Mucosa of descending colon (tissue), 3 donors: Measurements from ENCODE around the gene MDN1. TPM values are rescaled to one million over a fixed set of nuclear protein-coding genes. Genes with fewer than 3 reads are reported as not detected.
"Not testable (repeated sequence)": the region's sequence is repeated elsewhere in the genome, so short reads cannot be mapped to it uniquely, and the experiment has no call there.

ENCODE experiments used
- ATAC-seq: fragments of 200-7000 bp; cut with Tn5 transposase; one replicate; pipeline ENCODE4 v1.9.1; 2020; ENCODE audit warnings: mild to moderate bottlenecking, moderate library complexity
- DNase-seq, 3 donors: peaks; one replicate each; pipeline ENCODE4 v3.0.0-alpha.2; 2020
- H3K36me3 ChIP-seq: fragments of 200-600 bp; one replicate; pipeline ENCODE4 v1.8.0; 2021; ENCODE audit warnings: low read depth, mild to moderate bottlenecking
- H3K4me1 ChIP-seq: fragments of 200-600 bp; one replicate; pipeline ENCODE4 v1.8.0; 2021; ENCODE audit warnings: low read depth, mild to moderate bottlenecking
- H3K4me3 ChIP-seq: fragments of 200-600 bp; one replicate; pipeline ENCODE4 v1.8.0; 2021; ENCODE audit warnings: mild to moderate bottlenecking
- H3K9me3 ChIP-seq: fragments of 200-600 bp; one replicate; pipeline ENCODE4 v1.8.0; 2021; ENCODE audit warnings: mild to moderate bottlenecking
- intact Hi-C, 2 donors: fragments of 100-400 bp; cut with DNase I in 1 of 2; cut with micrococcal nuclease in 1 of 2; formaldehyde crosslinking; loops; one replicate each; pipeline versions ENCODE4 v1.11.0 to v1.11.1; 2022; cut with DNase I, micrococcal nuclease
- total RNA-seq, 3 donors: library from RNA; stranded (reverse); fragmentation: NEBNext Ultra II Directional in 2 of 3; extraction: Animal tissue kit (Norgen Biotek cat#: 25700) in 2 of 3; gene quantifications; one replicate each; pipeline versions ENCODE4 v1.2.1 to v1.2.4, GENCODE V29; 2021 to 2023
- TF ChIP-seq, protein P1 (sequence below): fragments of 200-600 bp; IDR thresholded peaks from one replicate; pipeline ENCODE4 v1.8.0; 2022; ENCODE audit warnings: antibody characterized with exemption, mild to moderate bottlenecking
- donor health status: DM: no; HTN: no; CAD: no; lungs with moderate emphysema.
- donor health status: DM: no; HTN: no; CAD: no.
- donor health status: DM: no; HTN: yes; CAD: no.

Gene MDN1
- total RNA-seq, 3 donors from 2014 or later, result 23.6 to 37.8 (median 32.5) TPM

DNA sequence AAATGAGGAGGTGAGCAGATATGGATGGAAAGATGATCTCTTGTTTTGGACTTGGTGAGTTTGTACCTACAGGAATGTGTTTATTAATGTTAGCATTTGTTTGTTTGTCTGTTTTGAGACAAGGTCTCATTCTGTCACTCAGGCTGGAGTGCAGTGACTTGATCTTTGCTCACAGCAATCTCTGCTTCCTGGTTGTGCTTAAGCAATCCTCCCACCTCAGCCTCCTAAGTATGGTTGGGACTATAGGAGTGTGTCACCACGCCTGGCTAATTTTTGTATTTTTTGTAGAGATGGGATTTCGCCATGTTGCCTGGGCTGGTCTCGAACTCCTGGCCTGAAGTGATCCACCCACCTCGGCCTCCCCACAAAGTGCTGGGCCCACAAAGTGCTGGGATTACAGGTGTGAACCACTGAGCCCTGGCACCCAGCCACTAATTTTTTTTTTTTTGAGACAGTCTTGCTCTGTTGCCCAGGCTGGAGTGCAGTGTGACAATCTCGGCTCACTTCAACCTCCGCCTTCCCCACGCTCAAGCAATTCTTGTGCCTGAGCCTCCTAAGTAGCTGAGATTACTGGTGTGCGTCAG is 17.1 kb upstream of the MDN1 start:
- Histone ChIP-seq H3K4me3 (no peak overlapping the region), H3K9me3 (no peaks in the 10 kb centered on the region), H3K36me3 (no peaks in the 10 kb centered on the region), H3K4me1 (no peaks in the 10 kb centered on the region)
- peak; percentile 72 for ATAC-seq
- TF ChIP-seq, protein P1, sequence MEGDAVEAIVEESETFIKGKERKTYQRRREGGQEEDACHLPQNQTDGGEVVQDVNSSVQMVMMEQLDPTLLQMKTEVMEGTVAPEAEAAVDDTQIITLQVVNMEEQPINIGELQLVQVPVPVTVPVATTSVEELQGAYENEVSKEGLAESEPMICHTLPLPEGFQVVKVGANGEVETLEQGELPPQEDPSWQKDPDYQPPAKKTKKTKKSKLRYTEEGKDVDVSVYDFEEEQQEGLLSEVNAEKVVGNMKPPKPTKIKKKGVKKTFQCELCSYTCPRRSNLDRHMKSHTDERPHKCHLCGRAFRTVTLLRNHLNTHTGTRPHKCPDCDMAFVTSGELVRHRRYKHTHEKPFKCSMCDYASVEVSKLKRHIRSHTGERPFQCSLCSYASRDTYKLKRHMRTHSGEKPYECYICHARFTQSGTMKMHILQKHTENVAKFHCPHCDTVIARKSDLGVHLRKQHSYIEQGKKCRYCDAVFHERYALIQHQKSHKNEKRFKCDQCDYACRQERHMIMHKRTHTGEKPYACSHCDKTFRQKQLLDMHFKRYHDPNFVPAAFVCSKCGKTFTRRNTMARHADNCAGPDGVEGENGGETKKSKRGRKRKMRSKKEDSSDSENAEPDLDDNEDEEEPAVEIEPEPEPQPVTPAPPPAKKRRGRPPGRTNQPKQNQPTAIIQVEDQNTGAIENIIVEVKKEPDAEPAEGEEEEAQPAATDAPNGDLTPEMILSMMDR, result no peak
- intact Hi-C loops, result no loop called here
- DNase-seq, result no peak

DNA sequence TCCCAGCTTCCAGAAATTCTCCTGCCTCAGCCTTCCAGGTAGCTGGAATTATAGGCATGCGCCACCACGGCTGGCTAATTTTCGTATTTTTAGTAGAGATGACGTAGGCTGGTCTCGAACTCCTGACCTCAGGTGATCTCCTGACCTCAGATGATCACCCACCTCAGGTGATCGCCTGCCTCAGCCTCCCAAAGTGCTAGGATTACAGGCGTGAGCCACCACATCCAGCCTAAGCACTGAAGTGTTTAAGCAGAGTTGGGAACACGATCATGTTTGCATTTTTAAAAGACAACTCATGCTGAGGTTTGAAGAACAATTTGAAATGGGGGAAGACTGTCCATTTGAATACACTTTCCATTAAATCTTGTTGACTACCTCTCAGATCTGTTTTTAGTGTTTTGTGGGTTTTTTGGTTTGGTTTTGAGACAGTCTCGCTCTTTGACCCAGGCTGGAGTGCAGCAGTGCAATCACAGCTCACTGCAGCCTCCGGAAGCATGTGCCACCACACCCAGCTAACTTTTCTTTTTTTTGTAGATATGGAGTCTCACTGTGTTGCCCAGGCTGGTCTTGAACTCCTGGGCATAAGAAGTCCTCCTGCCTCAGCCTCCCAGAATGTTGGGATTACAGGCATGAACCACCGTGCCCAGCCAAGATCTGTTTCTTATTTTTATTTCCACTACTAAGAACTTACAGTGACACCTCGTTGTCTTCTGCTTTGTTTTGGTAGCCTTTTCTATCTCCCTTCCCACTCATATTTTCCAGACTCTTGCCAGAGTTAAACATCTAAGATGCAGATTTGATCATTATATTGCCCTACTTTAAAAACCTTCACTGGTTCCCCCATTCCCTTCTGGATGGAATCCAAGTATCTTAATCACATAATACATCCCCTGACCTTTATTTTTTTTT is 15.5 kb upstream of the MDN1 start:
- intact Hi-C loops, result no loop called here
- peak; percentile 71 for ATAC-seq
- DNase-seq, result no peak

DNA sequence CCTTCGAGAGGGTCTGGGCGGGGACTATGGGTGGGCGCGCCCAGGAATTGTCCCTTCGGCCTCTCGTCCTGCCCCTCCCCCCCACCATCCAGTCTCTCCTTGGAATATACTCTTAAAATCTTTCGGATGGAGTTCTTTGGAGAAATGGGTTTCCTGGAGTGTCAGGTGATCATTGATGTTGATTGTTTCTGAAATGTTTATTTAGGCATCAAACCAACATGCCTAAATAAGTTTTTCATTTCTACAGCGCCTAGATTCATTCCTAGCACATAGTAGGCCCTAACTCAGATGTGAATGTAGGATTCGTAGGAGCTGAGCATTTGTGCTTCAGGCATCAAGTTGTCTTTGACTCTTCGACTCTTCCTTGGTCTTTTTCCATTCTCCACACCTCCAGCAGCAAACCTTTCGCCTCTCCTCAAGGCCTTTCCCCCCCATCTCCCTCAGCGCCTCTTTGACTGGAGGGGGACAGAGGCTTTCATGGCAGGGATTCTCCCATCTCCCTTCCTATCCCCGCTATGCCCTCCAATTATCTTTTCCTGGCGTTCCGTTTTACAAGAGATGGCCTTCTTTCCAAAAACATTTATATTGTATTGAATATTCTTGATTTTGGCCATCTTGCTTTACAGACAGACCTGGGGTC is 10.7 kb upstream of the MDN1 start:
- TF ChIP-seq, protein P1, result no peak
- H3K9me3 ChIP-seq, result no peaks in the 10 kb centered on the region
- ATAC-seq (no peak), DNase-seq (no peak)
- H3K4me3 ChIP-seq, result peak overlapping the region; percentile 56
- H3K36me3 ChIP-seq, result no peaks in the 10 kb centered on the region
- intact Hi-C loops, result no loop called here
- peaks cover 9% of the 10 kb centered on the region for H3K4me1 ChIP-seq

More for the DNA sequence above, 15.5 kb upstream of the MDN1 start:
- no peaks in the 10 kb centered on the region for H3K36me3 ChIP-seq
- H3K4me1 ChIP-seq, result peaks cover 8% of the 10 kb centered on the region
- no peak overlapping the region for H3K4me3 ChIP-seq
- TF ChIP-seq, protein P1, result no peak
- no peaks in the 10 kb centered on the region for H3K9me3 ChIP-seq

DNA sequence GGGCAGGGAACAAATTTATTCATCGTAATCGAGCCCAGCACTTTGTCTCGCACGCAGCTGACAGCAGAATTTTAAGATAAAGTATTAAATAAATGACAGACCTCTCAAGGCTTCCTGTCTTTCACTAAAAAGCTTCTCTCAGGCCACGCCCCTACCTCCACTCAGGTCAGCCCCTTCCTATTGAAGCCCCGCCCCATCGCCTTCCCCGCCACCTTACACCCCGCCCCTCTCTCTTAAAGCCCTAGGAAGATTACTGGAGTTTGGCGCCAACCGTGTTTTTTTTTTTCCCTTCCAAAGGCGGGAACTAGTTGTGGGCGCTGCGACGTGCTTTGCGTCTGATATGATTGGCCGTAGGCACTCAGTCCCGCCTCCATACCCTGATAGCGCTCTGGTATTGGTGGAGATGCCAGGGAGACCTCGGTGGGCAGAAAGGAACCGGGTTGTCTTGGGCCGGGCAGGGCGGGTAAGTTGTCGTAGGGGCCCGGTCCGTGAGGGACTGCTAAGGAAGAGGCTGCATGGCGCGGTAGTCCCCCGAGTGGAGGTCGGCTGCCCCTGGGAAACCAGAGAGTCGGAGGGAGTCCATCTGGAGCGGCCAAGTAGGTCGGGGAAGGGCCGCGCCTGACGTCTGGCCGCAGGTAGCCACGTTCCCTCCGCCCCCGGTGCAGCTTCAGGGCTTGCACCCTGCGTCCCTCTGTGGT is 10.0 kb upstream of the MDN1 start, which contains the start of gene CASP8AP2:
CASP8AP2 (plus strand) TSS at position 409 of the 698 bp plus-strand sequence.
- H3K4me1 ChIP-seq, result peaks cover 9% of the 10 kb centered on the region
- ATAC-seq (peak; percentile 98), DNase-seq (peak; percentile 93 to 99 (median 97))
- no peaks in the 10 kb centered on the region for H3K9me3 ChIP-seq
- H3K36me3 ChIP-seq, result no peaks in the 10 kb centered on the region
- intact Hi-C loops, result no loop called here
- H3K4me3 ChIP-seq, result peak within 1 kb of the TSS; percentile 56
- TF ChIP-seq, protein P1, result no peak

DNA sequence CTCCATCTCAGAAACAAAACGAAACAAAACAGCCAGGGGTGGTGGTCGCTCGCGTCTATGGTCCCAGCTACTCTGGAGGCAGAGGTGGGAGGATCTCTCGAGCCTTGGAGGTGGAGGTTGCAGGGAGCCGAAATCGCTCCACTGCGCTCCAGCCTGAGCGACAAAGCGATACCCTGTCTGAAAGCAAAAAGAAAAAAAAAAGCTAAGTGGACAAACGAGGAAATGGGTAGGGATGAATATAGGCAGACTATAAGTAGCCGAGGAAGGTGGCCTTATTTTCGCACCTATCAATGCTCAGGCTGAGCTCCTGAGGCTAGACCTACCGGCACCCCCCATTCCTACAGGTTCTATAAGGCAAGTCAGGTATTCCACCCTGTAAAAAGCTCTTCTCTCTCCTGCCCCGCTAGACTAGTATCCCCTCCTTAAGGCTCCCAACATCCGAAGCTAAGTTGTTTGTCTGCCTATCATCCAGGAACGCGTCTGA is 9.4 kb upstream of the MDN1 start:
- ATAC-seq (peak; percentile 42), DNase-seq (peak; percentile 50 to 60 (median 55))
- Histone ChIP-seq H3K4me3 (peak overlapping the region; percentile 56), H3K36me3 (no peaks in the 10 kb centered on the region), H3K9me3 (no peaks in the 10 kb centered on the region), H3K4me1 (peaks cover 9% of the 10 kb centered on the region)
- TF ChIP-seq, protein P1, result no peak
- intact Hi-C loops, result no loop called here

DNA sequence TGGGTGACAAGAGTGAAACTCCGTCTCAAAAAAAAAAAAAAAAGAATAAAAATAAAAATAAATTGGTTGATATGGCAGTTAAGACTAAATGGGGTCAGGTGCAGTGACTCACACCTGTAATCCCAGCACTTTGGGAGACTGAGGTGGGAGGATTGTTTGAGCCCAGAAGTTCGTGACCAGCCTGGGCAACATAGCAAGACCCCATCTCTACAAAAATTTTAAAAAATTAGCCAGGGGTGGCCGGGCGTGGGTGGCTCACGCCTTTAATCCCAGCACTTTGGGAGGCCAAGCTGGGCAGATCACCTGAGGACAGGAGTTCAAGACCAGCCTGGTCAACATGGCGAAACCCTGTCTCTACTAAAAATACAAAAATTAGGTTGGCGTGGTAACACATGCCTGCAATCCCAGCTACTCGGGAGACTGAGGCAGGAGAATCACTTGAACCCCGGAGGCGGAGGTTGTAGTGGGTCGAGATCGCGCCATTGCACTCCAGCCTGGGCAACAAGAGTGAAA is 8.9 kb upstream of the MDN1 start:
- ATAC-seq, intact Hi-C loops, H3K36me3 ChIP-seq, H3K9me3 ChIP-seq, H3K4me1 ChIP-seq, DNase-seq: not testable (repeated sequence)
- peak overlapping the region; percentile 56 for H3K4me3 ChIP-seq
